ENCODE results near the gene PERM1. TPM values are rescaled to one million over a fixed set of nuclear protein-coding genes. Genes with fewer than 3 reads are reported as not detected.

Gene PERM1
- total RNA-seq, 2 experiments from 2014 or later: not detected

DNA sequence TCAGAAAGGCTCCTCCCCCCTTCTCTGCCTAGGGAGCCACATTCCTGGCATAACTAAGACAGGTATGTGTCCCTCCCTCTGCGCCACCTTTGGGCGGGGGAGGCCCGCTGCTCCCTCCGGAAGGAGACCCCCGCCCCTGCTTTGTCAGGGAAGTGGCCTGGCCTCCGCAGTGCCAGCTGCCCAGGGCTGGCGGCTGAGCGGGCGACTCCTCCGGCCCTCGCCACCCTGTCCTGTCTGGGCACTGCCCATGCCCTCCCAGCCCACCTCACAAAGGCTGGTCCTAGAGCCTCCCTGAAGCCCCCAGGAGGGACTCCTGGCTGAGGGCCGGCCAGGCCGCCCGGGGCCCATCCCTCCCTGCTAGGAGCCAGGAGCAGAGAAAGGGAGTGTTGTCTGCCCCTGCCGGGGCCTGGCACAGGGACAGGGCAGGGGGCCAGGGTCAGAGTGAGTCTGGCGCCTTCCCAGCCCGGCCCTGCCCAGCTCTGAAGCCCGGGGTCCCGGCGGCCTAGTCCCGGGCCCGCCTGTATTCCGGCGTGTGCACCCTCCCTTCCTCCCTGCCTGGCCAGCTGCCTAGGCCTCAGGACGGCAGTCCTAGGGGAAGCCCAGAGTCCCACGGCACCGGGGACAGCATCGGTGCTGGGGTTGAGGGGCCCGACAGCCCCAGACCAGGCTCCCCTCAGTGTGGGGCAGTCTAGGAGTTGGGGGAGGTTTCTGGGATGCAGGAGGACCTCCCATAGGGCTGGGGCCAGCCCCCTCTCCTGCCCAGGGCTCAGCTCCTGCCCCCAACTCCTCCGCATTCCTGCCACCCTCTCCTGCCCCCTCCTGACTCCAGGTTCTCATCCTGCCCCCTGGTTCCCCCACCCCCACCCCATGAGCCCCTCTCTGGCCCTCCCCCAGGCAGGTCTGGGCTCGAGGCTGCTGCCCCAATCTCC lies 43.1 kb upstream of the PERM1 start:
- ATAC-seq: no peak
- intact Hi-C loops (cut with micrococcal nuclease): no loop called here

GRCh38 chr1:1024149-1024770 lies 42.4 kb upstream of the PERM1 start:
- H3K4me1 Mint-ChIP-seq (ENCODE audit: low read depth): peaks cover 2% of the 10 kb centered on the region

More for the DNA sequence above, 43.1 kb upstream of the PERM1 start:
- ChIA-PET CTCF (interaction anchor here (1.3 kb wide), 2 partner anchors 34 to 39 kb away, joined by 3 to 7 read pairs; no protein-coding TSS in a partner anchor), POLR2A (interaction anchor here (1.6 kb wide), 1 partner anchor 38 kb away, joined by 5 read pairs; no protein-coding TSS in a partner anchor)
- no peak for DNase-seq
- Mint-ChIP-seq H3K27ac (no peak overlapping the region), H3K36me3 (ENCODE audit: low read depth) (no peaks in the 10 kb centered on the region), H3K27me3 (no peaks in the 10 kb centered on the region), H3K9me3 (no peaks in the 10 kb centered on the region), H3K4me1 (ENCODE audit: low read depth) (peaks cover 2% of the 10 kb centered on the region), H3K4me3 (no peak overlapping the region)
- TF ChIP-seq CTCF (IDR thresholded peaks at IDR 0.05): no peak

GRCh38 chr1:1023700-1024099 lies 41.8 kb upstream of the PERM1 start:
- H3K36me3 Mint-ChIP-seq (ENCODE audit: low read depth): no peaks in the 10 kb centered on the region
- no peak for TF ChIP-seq CTCF (IDR thresholded peaks at IDR 0.05)
- intact Hi-C loops (cut with micrococcal nuclease): no loop called here
- H3K4me3 Mint-ChIP-seq: no peak overlapping the region
- peaks cover 2% of the 10 kb centered on the region for H3K4me1 Mint-ChIP-seq (ENCODE audit: low read depth)
- CTCF ChIA-PET: interaction anchor here (0.8 to 1.4 kb wide), 4 partner anchors 9 to 86 kb away, joined by 3 to 7 read pairs (median 3); no protein-coding TSS in a partner anchor
- POLR2A ChIA-PET: interaction anchor here (1.6 kb wide), 1 partner anchor 40 kb away, joined by 5 read pairs; no protein-coding TSS in a partner anchor
- H3K27me3 Mint-ChIP-seq: no peaks in the 10 kb centered on the region
- no peak for ATAC-seq
- DNase-seq: no peak
- no peaks in the 10 kb centered on the region for H3K9me3 Mint-ChIP-seq
- no peak overlapping the region for H3K27ac Mint-ChIP-seq

More at GRCh38 chr1:1024149-1024770, 42.4 kb upstream of the PERM1 start:
- H3K36me3 Mint-ChIP-seq (ENCODE audit: low read depth): no peaks in the 10 kb centered on the region
- no peak for TF ChIP-seq CTCF (IDR thresholded peaks at IDR 0.05)
- no peak overlapping the region for H3K4me3 Mint-ChIP-seq
- H3K9me3 Mint-ChIP-seq: no peaks in the 10 kb centered on the region
- ChIA-PET POLR2A (interaction anchor here (1.6 kb wide), 1 partner anchor 39 kb away, joined by 5 read pairs; no protein-coding TSS in a partner anchor), CTCF (interaction anchor here (1.3 to 1.4 kb wide), 3 partner anchors 35 to 86 kb away, joined by 3 to 7 read pairs (median 3); no protein-coding TSS in a partner anchor)
- DNase-seq (no peak), ATAC-seq (no peak)
- H3K27ac Mint-ChIP-seq: no peak overlapping the region
- intact Hi-C loops (cut with micrococcal nuclease): no loop called here
- no peaks in the 10 kb centered on the region for H3K27me3 Mint-ChIP-seq

DNA sequence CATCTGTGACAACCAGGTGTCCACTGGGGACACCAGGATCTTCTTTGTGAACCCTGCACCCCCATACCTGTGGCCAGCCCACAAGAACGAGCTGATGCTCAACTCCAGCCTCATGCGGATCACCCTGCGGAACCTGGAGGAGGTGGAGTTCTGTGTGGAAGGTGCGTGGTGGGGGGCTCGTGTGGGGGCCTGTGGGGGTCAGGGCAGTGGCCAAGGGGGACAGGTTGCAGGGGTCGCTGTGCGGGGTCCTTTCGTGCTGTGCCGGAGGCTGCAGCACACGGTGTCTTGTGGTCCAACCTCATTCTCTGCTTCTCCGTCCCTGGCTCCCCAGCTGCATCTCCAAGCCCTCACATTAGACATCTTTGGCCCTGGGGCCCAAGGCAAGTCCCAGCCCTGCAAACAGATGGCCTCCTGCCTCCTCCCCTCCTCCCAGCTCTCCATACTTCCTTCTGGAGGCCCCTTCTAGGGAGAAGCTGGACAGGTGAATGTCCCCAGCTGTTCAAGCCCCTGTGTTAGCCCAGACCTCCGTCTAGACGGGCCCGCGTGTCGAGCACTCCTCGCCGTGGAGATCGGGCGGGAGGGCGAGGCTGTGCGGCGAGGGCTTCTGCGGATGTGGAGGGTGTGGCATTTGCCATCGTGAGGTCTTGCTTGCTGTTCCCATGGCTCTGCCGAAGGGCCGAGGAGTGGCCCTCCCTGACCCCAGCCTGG lies 40.6 kb upstream of the PERM1 start:
- Mint-ChIP-seq H3K4me3 (no peak overlapping the region), H3K9me3 (no peaks in the 10 kb centered on the region), H3K27me3 (no peaks in the 10 kb centered on the region), H3K4me1 (ENCODE audit: low read depth) (peaks cover 3% of the 10 kb centered on the region), H3K36me3 (ENCODE audit: low read depth) (no peaks in the 10 kb centered on the region), H3K27ac (no peak overlapping the region)
- no peak for DNase-seq
- intact Hi-C loops (cut with micrococcal nuclease): no loop called here
- no peak for ATAC-seq
- ChIA-PET POLR2A (interaction anchor here (0.5 to 1.3 kb wide), 4 partner anchors 9 to 383 kb away, joined by 3 to 5 read pairs (median 4); no protein-coding TSS in a partner anchor), CTCF (interaction anchor here (0.9 to 3.4 kb wide), 2 partner anchors 21 to 28 kb away, joined by 3 to 14 read pairs; no protein-coding TSS in a partner anchor)
- TF ChIP-seq CTCF (IDR thresholded peaks at IDR 0.05): no peak
